A673 (cell line): ENCODE data around the gene ME3.

ENCODE experiments used
- EZH2 ChIP-seq: fragments of 200-600 bp; sonication (generic); IDR thresholded peaks from 2 replicates; pipeline ENCODE4 v1.6.1; 2017; ENCODE audit warnings: borderline replicate concordance, low read depth, mild to moderate bottlenecking, mixed read lengths, antibody characterized with exemption, low read length; ENCODE audit not compliant: poor library complexity, severe bottlenecking
- TF ChIP-seq, protein P1 (sequence below): fragments of 300-800, 200-600 bp; sonication (generic); conservative IDR thresholded peaks from 2 replicates; pipeline ENCODE4 v1.5.1; 2017; ENCODE audit warnings: low read depth, mild to moderate bottlenecking, antibody characterized with exemption, low read length, moderate library complexity, mixed read lengths

DNA sequence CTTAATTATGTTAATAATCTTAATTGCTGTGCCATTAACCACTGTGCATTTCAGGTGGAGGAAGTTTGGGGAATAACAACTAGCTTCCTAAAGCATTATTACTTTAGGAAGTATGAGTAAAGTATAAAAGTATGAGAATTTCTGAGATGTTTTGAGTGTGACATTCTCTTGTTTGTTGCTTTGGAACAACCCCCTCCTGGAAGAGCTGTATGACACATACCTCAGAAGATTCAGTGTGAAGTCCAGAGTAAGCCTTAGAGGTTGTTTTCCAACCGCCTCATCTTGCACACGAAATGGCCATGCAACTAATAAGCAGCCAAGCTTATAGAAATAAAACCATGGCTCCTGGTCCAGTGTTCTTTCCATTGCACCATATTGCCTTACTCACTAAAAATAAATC is 276.0 kb downstream of the ME3 start:
- TF ChIP-seq, protein P1, sequence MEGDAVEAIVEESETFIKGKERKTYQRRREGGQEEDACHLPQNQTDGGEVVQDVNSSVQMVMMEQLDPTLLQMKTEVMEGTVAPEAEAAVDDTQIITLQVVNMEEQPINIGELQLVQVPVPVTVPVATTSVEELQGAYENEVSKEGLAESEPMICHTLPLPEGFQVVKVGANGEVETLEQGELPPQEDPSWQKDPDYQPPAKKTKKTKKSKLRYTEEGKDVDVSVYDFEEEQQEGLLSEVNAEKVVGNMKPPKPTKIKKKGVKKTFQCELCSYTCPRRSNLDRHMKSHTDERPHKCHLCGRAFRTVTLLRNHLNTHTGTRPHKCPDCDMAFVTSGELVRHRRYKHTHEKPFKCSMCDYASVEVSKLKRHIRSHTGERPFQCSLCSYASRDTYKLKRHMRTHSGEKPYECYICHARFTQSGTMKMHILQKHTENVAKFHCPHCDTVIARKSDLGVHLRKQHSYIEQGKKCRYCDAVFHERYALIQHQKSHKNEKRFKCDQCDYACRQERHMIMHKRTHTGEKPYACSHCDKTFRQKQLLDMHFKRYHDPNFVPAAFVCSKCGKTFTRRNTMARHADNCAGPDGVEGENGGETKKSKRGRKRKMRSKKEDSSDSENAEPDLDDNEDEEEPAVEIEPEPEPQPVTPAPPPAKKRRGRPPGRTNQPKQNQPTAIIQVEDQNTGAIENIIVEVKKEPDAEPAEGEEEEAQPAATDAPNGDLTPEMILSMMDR: no peak
- TF ChIP-seq EZH2: no peak
